H1 (cell line): ENCODE results near the gene POLR1D. TPM values are rescaled to one million over a fixed set of nuclear protein-coding genes. Genes with fewer than 3 reads are reported as not detected.

ENCODE experiments used
- BACH1 ChIP-seq: IDR thresholded peaks from 2 replicates; pipeline ENCODE4 v1.6.1; 2012; ENCODE audit warnings: low read length, improper control_type of control experiment
- RFX5 ChIP-seq: IDR thresholded peaks from 2 replicates; pipeline ENCODE4 v1.6.1; 2011; ENCODE audit warnings: low read depth, low read length, improper control_type of control experiment, borderline replicate concordance
- TEAD4 ChIP-seq: IDR thresholded peaks from 2 replicates; pipeline ENCODE4 v1.6.1; 2012; ENCODE audit warnings: low read depth, low read length, inconsistent platforms, mixed read lengths
- polyA plus RNA-seq, 7 experiments: library from polyadenylated mRNA; depleted of rRNA in 3 of 7; stranded (reverse) in 5 of 7; unstranded in 2 of 7; fragments of >200 nt in 5 of 7; fragments of 200-250 nt in 2 of 7; gene quantifications; 1 replicate in 5 of 7; 2 replicates in 1 of 7; 4 replicates in 1 of 7; pipeline versions ENCODE4 v1.2.1 to v1.2.3, GENCODE V29; 2011 to 2013; ENCODE audit warnings: missing spikeins in 2 of 7, mixed read lengths in 2 of 7
- total RNA-seq: library from RNA; stranded (reverse); fragmentation: NEBNext Ultra II Directional; extraction: Animal tissue kit (Norgen Biotek cat#: 25700); gene quantifications from 2 replicates; pipeline ENCODE4 v1.2.1, GENCODE V29; 2021

POLR1D gene
- total and polyA plus RNA-seq, 2 of the 8 experiments (the other 6 are each of a cell fraction or from before 2014, with no cell fraction given): 226 to 232 TPM

GRCh38 chr13:27635266-27635665, 13.6 kb downstream of the POLR1D start (continued):
- TF ChIP-seq TEAD4 (no peak), BACH1 (no peak), RFX5 (no peak)
